Measurements from ENCODE around the gene JCAD. TPM values are rescaled to one million over a fixed set of nuclear protein-coding genes. Genes with fewer than 3 reads are reported as not detected.

JCAD gene
- total RNA-seq, 4 donors from 2014 or later = 33.6 to 65.2 (median 53.3) TPM

GRCh38 chr10:30074090-30074489 lies 14.7 kb upstream of the JCAD start:
- TF ChIP-seq EP300 (IDR thresholded peaks at IDR 0.05) = no peak
- TF ChIP-seq POLR2AphosphoS5 (IDR thresholded peaks at IDR 0.05) = no peak
- TF ChIP-seq POLR2A (IDR thresholded peaks at IDR 0.05; ENCODE audit: low read depth) = no peak
- TF ChIP-seq CTCF (IDR thresholded peaks at IDR 0.05) = no peak
- H3K9me3 ChIP-seq = no peaks in the 10 kb centered on the region
- DNase-seq (ENCODE audit: extremely low spot score) = no peak
- H3K4me3 ChIP-seq = no peak overlapping the region
- H3K4me1 ChIP-seq = no peaks in the 10 kb centered on the region
- no peak overlapping the region for H3K27ac ChIP-seq (replicated peaks in 1 of 4)
- no peaks in the 10 kb centered on the region for H3K36me3 ChIP-seq
- 94% methylated on average over 2 of the region's 2 CpGs for WGBS
- no peaks in the 10 kb centered on the region for H3K27me3 ChIP-seq
- intact Hi-C loops (cut with DNase I) = no loop called here

GRCh38 chr10:30073767-30074060 lies 14.3 kb upstream of the JCAD start:
- WGBS = 92% methylated on average over 4 of the region's 4 CpGs
- Histone ChIP-seq H3K36me3 (no peaks in the 10 kb centered on the region), H3K27me3 (no peaks in the 10 kb centered on the region), H3K27ac (replicated peaks in 1 of 4) (no peak overlapping the region), H3K4me3 (no peak overlapping the region), H3K9me3 (no peaks in the 10 kb centered on the region), H3K4me1 (no peaks in the 10 kb centered on the region)
- no peak for DNase-seq (ENCODE audit: extremely low spot score)
- TF ChIP-seq CTCF (IDR thresholded peaks at IDR 0.05) = no peak
- TF ChIP-seq POLR2AphosphoS5 (IDR thresholded peaks at IDR 0.05) = no peak
- TF ChIP-seq EP300 (IDR thresholded peaks at IDR 0.05) = no peak
- TF ChIP-seq POLR2A (IDR thresholded peaks at IDR 0.05; ENCODE audit: low read depth) = no peak
- intact Hi-C loops (cut with DNase I) = no loop called here

- Histone ChIP-seq H3K36me3 (no peaks in the 10 kb centered on the region), H3K27ac (replicated peaks in 1 of 4) (no peak overlapping the region), H3K9me3 (no peaks in the 10 kb centered on the region), H3K27me3 (no peaks in the 10 kb centered on the region), H3K4me3 (no peak overlapping the region), H3K4me1 (no peaks in the 10 kb centered on the region)
- intact Hi-C loops (cut with DNase I) = no loop called here
- no peak for TF ChIP-seq EP300 (IDR thresholded peaks at IDR 0.05)
- no peak for TF ChIP-seq POLR2A (IDR thresholded peaks at IDR 0.05; ENCODE audit: low read depth)
- no peak for TF ChIP-seq CTCF (IDR thresholded peaks at IDR 0.05)
- TF ChIP-seq POLR2AphosphoS5 (IDR thresholded peaks at IDR 0.05) = no peak
- WGBS = 88% methylated on average over 6 of the region's 6 CpGs
- no peak for DNase-seq (ENCODE audit: extremely low spot score)
Observed at GRCh38 chr10:30073045-30073766, 13.8 kb upstream of the JCAD start.

GRCh38 chr10:30072068-30072467 lies 12.7 kb upstream of the JCAD start:
- no peaks in the 10 kb centered on the region for H3K36me3 ChIP-seq
- no peaks in the 10 kb centered on the region for H3K9me3 ChIP-seq
- no peaks in the 10 kb centered on the region for H3K4me1 ChIP-seq
- no peak overlapping the region for H3K4me3 ChIP-seq
- no peak for DNase-seq (ENCODE audit: extremely low spot score)
- no peaks in the 10 kb centered on the region for H3K27me3 ChIP-seq
- intact Hi-C loops (cut with DNase I) = no loop called here
- H3K27ac ChIP-seq (replicated peaks in 1 of 4) = no peak overlapping the region
- TF ChIP-seq CTCF (IDR thresholded peaks at IDR 0.05) = no peak
- no peak for TF ChIP-seq EP300 (IDR thresholded peaks at IDR 0.05)
- TF ChIP-seq POLR2AphosphoS5 (IDR thresholded peaks at IDR 0.05) = no peak
- no peak for TF ChIP-seq POLR2A (IDR thresholded peaks at IDR 0.05; ENCODE audit: low read depth)

Data from esophagus muscularis mucosa (tissue), 4 donors.